K562 (cell line): Measurements from ENCODE around the gene RSAD1. TPM values are rescaled to one million over a fixed set of nuclear protein-coding genes. Genes with fewer than 3 reads are reported as not detected.

Experiments used
- ATAC-seq: fragments of 200-7000 bp; cut with Tn5 transposase; 3 replicates; pipeline ENCODE4 v1.9.1; 2020; ENCODE audit warnings: moderate library complexity
- BruUV-seq: library from RNA; stranded (reverse); fragments of 400-500 nt; replicated peaks from 2 replicates; lab custom pipeline; 2021; lab: Mats Ljungman, UMichigan
- CTCF ChIA-PET: fragments of 300-600 bp; formaldehyde crosslinking; extraction: SDS; loops from one replicate; lab custom pipeline; 2021; ENCODE audit warnings: low intra/inter-chr PET ratio; lab: Yijun Ruan, JAX
- POLR2A ChIA-PET: fragments of 300-600, 350-650 bp; sonication (Branson Sonifier 250); formaldehyde crosslinking; extraction: SDS; loops from one replicate; lab custom pipeline; 2021; ENCODE audit warnings: antibody characterized with exemption, inconsistent platforms; lab: Yijun Ruan, JAX
- DNase-seq, 4 experiments: peaks; one replicate each; pipeline versions ENCODE4 v3.0.0 to v3.0.0-alpha.2; 2011 to 2018; ENCODE audit warnings: low spot score in 3 of 4, mixed read lengths in 3 of 4; ENCODE audit errors: extremely low read depth in 1 of 4
- FAIRE-seq: peaks from 2 replicates; lab custom pipeline; 2011; peaks lifted over from hg19 to GRCh38; lab: Jason Lieb, UNC
- H2AFZ ChIP-seq: 2 replicates; pipeline ENCODE4 v1.6.0; 2011; ENCODE audit warnings: low read depth, low read length, control low read depth, inconsistent platforms
- H3K27ac ChIP-seq: fragments of 200-600 bp; 3 replicates; pipeline ENCODE4 v1.8.0; 2011; ENCODE audit warnings: low read depth, mild to moderate bottlenecking, control low read depth, inconsistent platforms, low read length, moderate library complexity, mixed read lengths; ENCODE audit errors: extremely low read depth
- H3K27me3 ChIP-seq, 2 experiments: fragments of 300-600 bp in 1 of 2; 2 replicates in 1 of 2; 3 replicates in 1 of 2; pipeline versions ENCODE4 v1.6.0 to v1.8.0; 2011; ENCODE audit warnings: inconsistent platforms in 2 of 2, low read length in 2 of 2, mild to moderate bottlenecking in 1 of 2, mixed read lengths in 1 of 2, moderate library complexity in 1 of 2; ENCODE audit not compliant: control insufficient read depth in 2 of 2, insufficient read depth in 2 of 2
- H3K36me3 ChIP-seq: fragments of 300-600 bp; 3 replicates; pipeline ENCODE4 v1.8.0; 2011; ENCODE audit warnings: mild to moderate bottlenecking, low read length, inconsistent platforms; ENCODE audit not compliant: control insufficient read depth, insufficient read depth
- H3K4me1 ChIP-seq, 2 experiments: fragments of 200-600 bp in 1 of 2; replicated peaks in 1 of 2; 2 replicates in 1 of 2; 3 replicates in 1 of 2; pipeline versions ENCODE4 v1.5.1 to v1.8.0; 2011; ENCODE audit warnings: inconsistent platforms in 2 of 2, low read length in 2 of 2, mild to moderate bottlenecking in 1 of 2, mixed read lengths in 1 of 2, moderate library complexity in 1 of 2; ENCODE audit not compliant: control insufficient read depth in 2 of 2, insufficient read depth in 2 of 2
- H3K4me2 ChIP-seq: 2 replicates; pipeline ENCODE4 v1.6.1; 2011; ENCODE audit warnings: low read length, control low read depth, inconsistent platforms, mixed read lengths; ENCODE audit not compliant: insufficient read depth
- H3K4me3 ChIP-seq: fragments of 200-600 bp; sonication (generic), shearing (Covaris generic); 2 replicates; pipeline ENCODE4 v1.5.1; 2016; ENCODE audit warnings: control low read depth, inconsistent platforms
- H3K79me2 ChIP-seq: fragments of 200-600 bp; 3 replicates; pipeline ENCODE4 v1.8.0; 2011; ENCODE audit warnings: low read length, inconsistent platforms; ENCODE audit not compliant: control insufficient read depth, insufficient read depth
- H3K9ac ChIP-seq, 2 experiments: 2 replicates each; pipeline versions ENCODE4 v1.6.0 to v1.6.1; 2011; ENCODE audit warnings: low read depth in 2 of 2, low read length in 2 of 2, control low read depth in 1 of 2, inconsistent platforms in 1 of 2, mild to moderate bottlenecking in 1 of 2, mixed read lengths in 1 of 2; ENCODE audit not compliant: insufficient read depth in 1 of 2
- H3K9me1 ChIP-seq: one replicate; pipeline ENCODE4 v1.6.0; 2011; ENCODE audit warnings: inconsistent platforms, mild to moderate bottlenecking, low read length, moderate library complexity; ENCODE audit not compliant: control insufficient read depth, insufficient read depth
- H3K9me3 ChIP-seq: replicated peaks from 2 replicates; pipeline ENCODE4 v1.5.1; 2011; ENCODE audit warnings: low read depth, low read length, inconsistent platforms; ENCODE audit not compliant: control insufficient read depth, insufficient read depth
- H4K20me1 ChIP-seq: replicated peaks from 2 replicates; pipeline ENCODE4 v1.6.1; 2011; ENCODE audit warnings: low read length, inconsistent platforms, mixed read lengths; ENCODE audit not compliant: control insufficient read depth, insufficient read depth
- ADNP ChIP-seq: fragments of 200-800 bp; sonication (Bioruptor generic); IDR thresholded peaks from 2 replicates; pipeline ENCODE4 v1.6.1; 2016; ENCODE audit warnings: missing genetic modification characterization, missing compliant biosample characterization
- ATF7 ChIP-seq: fragments of 450-650 bp; IDR thresholded peaks from 2 replicates; pipeline ENCODE4 v1.7.1; 2014; ENCODE audit warnings: mild to moderate bottlenecking, moderate library complexity
- CC2D1A ChIP-seq: fragments of 450-650 bp; IDR thresholded peaks from 2 replicates; pipeline ENCODE4 v1.6.1; 2017; ENCODE audit warnings: mild to moderate bottlenecking
- FOSL1 ChIP-seq: fragments of 200-800 bp; sonication (Bioruptor generic); conservative IDR thresholded peaks from 2 replicates; pipeline ENCODE4 v1.6.1; 2016; ENCODE audit warnings: missing genetic modification characterization, missing compliant biosample characterization
- GTF2B ChIP-seq: IDR thresholded peaks from 2 replicates; pipeline ENCODE4 v1.6.1; 2011; ENCODE audit not compliant: insufficient read length; ENCODE audit errors: extremely low read depth
- JUND ChIP-seq, 2 experiments: IDR thresholded peaks; 2 replicates in 1 of 2; 3 replicates in 1 of 2; pipeline ENCODE4 v1.6.1; 2011; ENCODE audit warnings: borderline replicate concordance in 2 of 2, low read depth in 2 of 2, low read length in 2 of 2, improper control_type of control experiment in 1 of 2, missing biosample characterization in 1 of 2, missing genetic modification characterization in 1 of 2, missing genetic modification reagents in 1 of 2
- KDM5B ChIP-seq: fragments of 200-600 bp; sonication (generic); IDR thresholded peaks from 2 replicates; pipeline ENCODE4 v1.6.1; 2012; ENCODE audit warnings: low read depth, mild to moderate bottlenecking, moderate library complexity, low read length, control low read depth, inconsistent platforms; ENCODE audit not compliant: insufficient replicate concordance
- MCM2 ChIP-seq: fragments of 450-650 bp; IDR thresholded peaks from 2 replicates; pipeline ENCODE4 v1.6.1; 2017; ENCODE audit warnings: low read depth, mild to moderate bottlenecking
- NR2C2 ChIP-seq, 2 experiments: fragments of 200-800 bp in 1 of 2; sonication (Bioruptor generic) in 1 of 2; sonication (generic) in 1 of 2; formaldehyde crosslinking in 1 of 2; IDR thresholded peaks; 2 replicates each; pipeline versions ENCODE4 v1.6.1 to v1.8.0; 2016 to 2022; ENCODE audit warnings: mild to moderate bottlenecking in 1 of 2, missing compliant biosample characterization in 1 of 2, missing genetic modification characterization in 1 of 2, missing genetic modification reagents in 1 of 2
- NRF1 ChIP-seq, 2 experiments: fragments of 450-650 bp; IDR thresholded peaks in 1 of 2; conservative IDR thresholded peaks in 1 of 2; 2 replicates each; pipeline ENCODE4 v1.6.1; 2014; ENCODE audit warnings: mild to moderate bottlenecking in 2 of 2
- PBX2 ChIP-seq, 2 experiments: IDR thresholded peaks in 1 of 2; conservative IDR thresholded peaks in 1 of 2; 2 replicates each; pipeline ENCODE4 v1.6.1; 2016; ENCODE audit warnings: low read depth in 2 of 2, mild to moderate bottlenecking in 1 of 2, missing compliant biosample characterization in 1 of 2, missing genetic modification characterization in 1 of 2, moderate library complexity in 1 of 2
- PML ChIP-seq: IDR thresholded peaks from 2 replicates; pipeline ENCODE4 v1.6.1; 2012; ENCODE audit warnings: low read length, inconsistent platforms
- ZNF23 ChIP-seq: fragments of 250-450 bp; sonication (Bioruptor Pico); IDR thresholded peaks from 2 replicates; pipeline ENCODE4 v1.4.0; 2020; ENCODE audit warnings: mild to moderate bottlenecking
- ZNF740 ChIP-seq, 3 experiments: fragments of 200-800 bp in 1 of 3; sonication (Bioruptor generic) in 1 of 3; sonication (generic) in 1 of 3; formaldehyde crosslinking in 1 of 3; IDR thresholded peaks; 2 replicates each; pipeline versions ENCODE4 v1.6.1 to v1.8.0; 2016 to 2022; ENCODE audit warnings: mild to moderate bottlenecking in 2 of 3, missing compliant biosample characterization in 2 of 3, missing genetic modification characterization in 2 of 3, missing genetic modification reagents in 1 of 3
- WGBS: fragments of 100-300 bp; shearing (Covaris generic); methylation state at CpG from one replicate; pipeline ENCODE4 v1.1.6; 2016; ENCODE audit warnings: low coverage, mixed read lengths; ENCODE audit not compliant: insufficient coverage; ENCODE audit errors: missing lambda C conversion rate; 5-methylcytosine and 5-hydroxymethylcytosine counted together
- in situ Hi-C: fragments of 300-500 bp; cut with MboI; formaldehyde crosslinking; loops from 4 replicates; pipeline ENCODE4 v1.15.0; 2018; ENCODE audit warnings: inconsistent platforms, mixed read lengths
- intact Hi-C: fragments of 100-400 bp; cut with micrococcal nuclease; formaldehyde crosslinking; loops from 2 replicates; pipeline ENCODE4 v1.14.2; 2022
- polyA plus RNA-seq, 8 experiments: library from polyadenylated mRNA; depleted of rRNA in 4 of 8; stranded (reverse) in 5 of 8; unstranded in 3 of 8; fragments of >200 nt; fragmentation: Nextera tagmentation in 2 of 8; fragmentation: Illumina TruSeq in 1 of 8; extraction: Ambion mirVana in 2 of 8; extraction: Trizol in 1 of 8; gene quantifications; 2 replicates each; pipeline versions ENCODE4 v1.2.1 to v1.2.3, GENCODE V29; 2011 to 2014; ENCODE audit warnings: inconsistent platforms in 1 of 8, missing spikeins in 1 of 8
- total RNA-seq, 7 experiments: library from RNA; depleted of rRNA in 6 of 7; stranded (reverse); fragments of >200 nt in 6 of 7; fragmentation: Illumina TruSeq in 2 of 7; extraction: Trizol in 2 of 7; gene quantifications; 2 replicates each; pipeline versions ENCODE4 v1.2.1 to v1.2.3, GENCODE V29; 2011 to 2021; ENCODE audit warnings: low replicate concordance in 1 of 7

Gene RSAD1
- total and polyA plus RNA-seq, 9 of the 15 experiments (the other 6 are each of a cell fraction or from before 2014, with no cell fraction given): 4.5 to 42.5 (median 26.8) TPM

GRCh38 chr17:50458701-50459676 is 19.7 kb upstream of the RSAD1 start:
- ATAC-seq (peak; percentile 57; the same call in 2 of the 3 replicates), FAIRE-seq (peak; percentile 67), DNase-seq (peak in 2 of 4 experiments; percentile 5 to 33)
- peaks cover 0 to 6% of the 10 kb centered on the region in 2 experiments; a peak in 2 of 5 replicates for H3K4me1 ChIP-seq
- H4K20me1 ChIP-seq: peaks cover 11% of the 10 kb centered on the region; the same call in 1 of the 2 replicates
- CTCF ChIA-PET: no interaction called here
- in situ Hi-C loops: no loop called here
- H3K9ac ChIP-seq: no peak overlapping the region
- intact Hi-C loops: no loop called here
- no TSS peak for BruUV-seq
- H3K9me1 ChIP-seq: no peaks in the 10 kb centered on the region
- peaks cover 2 to 61% of the 10 kb centered on the region in 2 experiments; a peak in 4 of 5 replicates for H3K27me3 ChIP-seq
- no peak overlapping the region for H3K4me3 ChIP-seq
- no peak overlapping the region for H2AFZ ChIP-seq
- H3K4me2 ChIP-seq: no peak overlapping the region
- WGBS: 34% methylated on average over 16 of the region's 16 CpGs
- POLR2A ChIA-PET: interaction anchor here (0.6 to 1.7 kb wide), 7 partner anchors 13 to 368 kb away, joined by 3 to 7 read pairs (median 3); no protein-coding TSS in a partner anchor
- H3K79me2 ChIP-seq: no peaks in the 10 kb centered on the region
- no peaks in the 10 kb centered on the region for H3K9me3 ChIP-seq
- H3K36me3 ChIP-seq: no peaks in the 10 kb centered on the region
- no peak overlapping the region for H3K27ac ChIP-seq
- TF ChIP-seq PBX2 (CRISPR knock-in tag; IDR thresholded peaks at IDR 0.05; ENCODE audit: low read depth) (no peak), PBX2 (tag; conservative IDR thresholded peaks at IDR 0.05; ENCODE audit: low read depth) (no peak), NRF1 (conservative IDR thresholded peaks at IDR 0.05 in 1 of 2, IDR thresholded peaks at IDR 0.05 in 1 of 2) (peak; percentile 21 to 41; a peak in 1 of 4 replicates), ZNF740 (CRISPR knock-in tag; IDR thresholded peaks at IDR 0.05) (no peak), ZNF740 (tag; IDR thresholded peaks at IDR 0.05) (no peak), CC2D1A (no peak), PML (no peak), FOSL1 (tag) (peak; percentile 86), MCM2 (no peak), GTF2B (no peak), ATF7 (no peak), ADNP (tag) (no peak), ZNF23 (CRISPR knock-in tag) (no peak), KDM5B (no peak), NR2C2 (CRISPR knock-in tag; IDR thresholded peaks at IDR 0.05) (no peak), NR2C2 (tag; IDR thresholded peaks at IDR 0.05) (peak; percentile 44; the same call in 1 of the 2 replicates), JUND (IDR thresholded peaks at IDR 0.05; ENCODE audit: borderline replicate concordance, low read depth, low read length) (peak; percentile 70), JUND (tag; IDR thresholded peaks at IDR 0.05; ENCODE audit: borderline replicate concordance, low read depth, low read length) (peak; percentile 28; the same call in 1 of the 3 replicates)
